ENCODE results near the gene TMEM253.

DNA sequence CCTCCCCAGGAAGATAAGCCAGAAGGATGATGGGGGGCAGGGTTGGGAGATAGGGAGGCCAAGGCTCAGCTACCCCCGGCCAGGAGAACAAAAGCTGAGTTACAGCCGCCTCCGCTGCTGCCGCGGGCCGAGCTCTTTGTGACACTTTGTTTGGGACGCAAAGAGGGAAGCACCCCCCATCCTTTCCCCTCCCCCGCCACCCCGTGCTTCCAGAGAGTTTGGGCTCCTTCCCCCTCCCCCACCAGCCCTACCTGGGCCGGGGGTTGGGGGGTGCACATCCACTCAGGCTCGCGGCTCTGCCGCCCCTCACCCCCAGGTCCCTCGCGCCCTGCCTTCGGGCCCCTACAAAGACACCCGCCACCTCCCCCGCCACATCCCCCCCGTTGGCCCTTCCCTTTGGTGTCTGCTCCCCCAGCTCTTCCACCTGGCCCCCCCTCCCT is 3.2 kb upstream of the TMEM253 start:
- TF ChIP-seq, protein P1, sequence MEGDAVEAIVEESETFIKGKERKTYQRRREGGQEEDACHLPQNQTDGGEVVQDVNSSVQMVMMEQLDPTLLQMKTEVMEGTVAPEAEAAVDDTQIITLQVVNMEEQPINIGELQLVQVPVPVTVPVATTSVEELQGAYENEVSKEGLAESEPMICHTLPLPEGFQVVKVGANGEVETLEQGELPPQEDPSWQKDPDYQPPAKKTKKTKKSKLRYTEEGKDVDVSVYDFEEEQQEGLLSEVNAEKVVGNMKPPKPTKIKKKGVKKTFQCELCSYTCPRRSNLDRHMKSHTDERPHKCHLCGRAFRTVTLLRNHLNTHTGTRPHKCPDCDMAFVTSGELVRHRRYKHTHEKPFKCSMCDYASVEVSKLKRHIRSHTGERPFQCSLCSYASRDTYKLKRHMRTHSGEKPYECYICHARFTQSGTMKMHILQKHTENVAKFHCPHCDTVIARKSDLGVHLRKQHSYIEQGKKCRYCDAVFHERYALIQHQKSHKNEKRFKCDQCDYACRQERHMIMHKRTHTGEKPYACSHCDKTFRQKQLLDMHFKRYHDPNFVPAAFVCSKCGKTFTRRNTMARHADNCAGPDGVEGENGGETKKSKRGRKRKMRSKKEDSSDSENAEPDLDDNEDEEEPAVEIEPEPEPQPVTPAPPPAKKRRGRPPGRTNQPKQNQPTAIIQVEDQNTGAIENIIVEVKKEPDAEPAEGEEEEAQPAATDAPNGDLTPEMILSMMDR (conservative IDR thresholded peaks at IDR 0.05; ENCODE audit: low read depth, low read length), result no peak
- no peak for TF ChIP-seq EZH2 (IDR thresholded peaks at IDR 0.05; ENCODE audit: borderline replicate concordance, low read depth, low read length, poor library complexity, severe bottlenecking)

All from A673 (cell line).